ENCODE measurements around the gene AGAP1.

Gene AGAP1

DNA sequence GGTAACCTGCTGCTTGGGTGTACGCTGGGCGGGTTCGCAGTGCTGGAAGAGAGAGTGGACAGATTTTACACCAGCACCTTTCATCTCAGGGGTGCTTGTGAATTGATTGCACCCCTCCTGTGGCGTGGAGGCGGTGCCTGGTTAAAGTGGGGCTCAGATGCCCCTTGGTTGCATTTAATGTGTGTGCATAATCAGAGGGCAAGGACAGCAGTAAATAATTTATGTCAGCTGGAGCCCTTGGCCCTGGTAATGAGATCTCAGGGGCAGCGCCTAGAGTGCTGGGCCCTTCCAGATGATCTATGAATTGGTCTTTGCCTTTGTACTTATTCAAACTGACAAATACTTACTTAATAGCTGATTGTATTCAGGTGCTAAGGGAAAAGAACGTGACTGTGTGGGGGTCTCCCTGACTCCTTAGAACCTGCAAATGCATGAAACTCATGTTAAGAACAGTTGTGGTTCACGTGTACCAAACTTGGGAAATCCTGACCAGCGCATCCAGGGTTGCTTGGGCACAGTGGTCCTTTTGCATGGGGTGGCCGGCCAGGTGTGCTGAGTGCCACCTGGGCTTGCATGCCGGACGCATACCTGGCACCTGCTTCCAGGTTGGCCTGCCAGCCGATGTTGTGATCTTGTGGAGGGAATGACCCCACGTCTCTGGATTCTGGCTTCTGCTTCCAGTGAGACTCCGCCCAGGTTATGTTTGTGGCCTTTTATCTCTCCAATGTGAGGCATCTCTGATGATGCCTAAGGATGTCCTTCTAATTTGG is 118.5 kb downstream of the AGAP1 start:
- no peak for DNase-seq

- no peak for DNase-seq
Observed at GRCh38 chr2:235613649-235614048, 119.8 kb downstream of the AGAP1 start.

- DNase-seq = no peak
Observed at GRCh38 chr2:235614176-235614860, 120.5 kb downstream of the AGAP1 start.

DNA sequence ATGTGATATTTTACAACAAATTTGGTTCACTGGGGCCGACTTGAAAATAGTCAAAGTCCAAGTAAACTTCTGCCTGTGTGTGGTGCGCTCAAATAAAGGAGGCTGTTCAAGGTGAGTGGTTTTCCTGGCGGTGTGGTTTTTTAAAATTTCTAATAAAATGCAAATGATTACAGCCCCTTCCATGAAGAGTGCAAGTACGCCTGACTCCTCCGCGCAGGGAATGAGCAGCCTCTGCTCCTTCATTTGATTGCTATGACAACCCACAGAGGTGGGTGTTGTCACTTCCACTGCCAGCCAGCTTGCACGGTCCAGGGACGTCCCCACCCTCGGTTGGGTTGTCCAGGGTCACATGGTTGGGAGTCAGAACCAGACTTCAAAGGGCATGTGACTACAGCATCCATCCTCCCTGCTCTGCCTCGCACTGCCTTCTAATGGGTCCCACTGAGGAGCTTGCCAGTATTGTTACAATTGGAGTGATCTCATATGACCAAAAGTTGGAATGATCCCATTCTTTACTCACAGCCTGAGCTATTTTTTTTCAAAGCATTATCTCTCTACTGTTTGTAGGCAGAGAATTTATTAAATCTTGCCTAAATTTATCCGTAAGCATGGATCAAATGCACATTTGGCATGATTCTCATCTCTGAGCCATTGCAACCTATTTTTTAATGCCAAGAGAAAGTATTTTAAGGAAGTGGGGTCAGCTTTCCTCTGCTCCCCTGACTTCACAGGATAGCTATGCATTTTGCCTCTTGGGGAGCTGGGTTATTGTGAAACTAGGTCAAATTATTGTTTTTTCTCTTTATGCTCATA is 121.3 kb downstream of the AGAP1 start:
- DNase-seq = no peak

DNA sequence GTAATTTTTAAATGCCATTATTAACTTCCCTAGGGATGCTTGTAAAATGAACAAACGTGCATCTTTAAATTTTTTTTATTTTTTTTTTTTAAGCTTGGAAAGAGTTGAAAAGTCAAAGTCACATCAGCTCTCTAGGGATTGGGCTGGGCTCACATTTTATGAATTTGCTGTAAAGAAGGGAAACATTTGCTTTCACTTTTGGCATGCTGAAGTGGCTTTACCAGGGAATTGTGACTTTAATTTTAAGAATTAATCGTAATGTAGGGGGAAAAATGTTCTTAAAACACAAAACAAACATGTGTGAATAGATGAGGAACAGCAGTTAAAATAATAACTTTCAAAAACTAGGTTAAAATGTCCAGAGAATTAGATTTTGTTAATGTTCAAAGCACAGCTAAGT is 123.0 kb downstream of the AGAP1 start:
- DNase-seq = no peak

DNA sequence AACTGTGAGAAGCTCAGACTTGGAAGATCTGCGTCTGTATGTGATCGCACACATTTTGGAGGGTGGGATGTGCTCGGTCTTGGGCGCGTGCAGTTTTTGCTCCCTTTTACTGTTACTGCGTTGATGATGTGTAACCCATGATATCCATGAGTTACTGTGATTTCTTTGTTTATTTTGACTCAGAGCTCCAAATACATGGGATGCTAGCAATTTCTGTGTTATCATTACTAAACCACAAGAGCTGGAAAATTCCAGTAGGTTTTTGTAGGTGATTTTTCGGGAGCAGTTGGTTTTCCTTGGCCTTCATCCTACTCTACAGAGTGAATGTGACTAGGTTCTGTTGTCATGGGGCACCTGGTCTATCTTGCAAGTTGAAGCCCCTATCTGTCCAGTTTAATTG is 124.2 kb downstream of the AGAP1 start:
- DNase-seq = no peak

- DNase-seq = no peak
Observed at GRCh38 chr2:235619544-235619943, 125.7 kb downstream of the AGAP1 start.

GRCh38 chr2:235621736-235622135 is 127.9 kb downstream of the AGAP1 start:
- DNase-seq = no peak

DNA sequence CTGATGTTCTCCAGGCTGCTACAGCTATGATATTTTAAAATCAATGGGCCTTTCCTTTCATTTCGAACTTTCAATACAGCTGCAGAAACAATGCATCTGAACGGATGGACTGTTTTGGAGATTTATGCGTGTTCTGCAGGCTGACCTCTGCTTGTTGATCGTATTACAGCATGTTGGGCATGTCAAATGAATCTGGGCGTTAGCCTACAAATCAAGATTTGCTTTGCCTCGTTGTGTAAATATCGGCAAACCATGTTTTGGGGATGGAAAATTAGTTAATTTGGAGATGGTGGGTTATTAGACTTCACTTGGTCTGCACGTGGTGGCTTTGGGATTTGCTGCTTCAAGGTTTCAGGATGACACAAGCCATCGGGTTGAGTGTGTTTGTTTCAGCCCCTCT is 129.3 kb downstream of the AGAP1 start:
- DNase-seq = no peak

DNA sequence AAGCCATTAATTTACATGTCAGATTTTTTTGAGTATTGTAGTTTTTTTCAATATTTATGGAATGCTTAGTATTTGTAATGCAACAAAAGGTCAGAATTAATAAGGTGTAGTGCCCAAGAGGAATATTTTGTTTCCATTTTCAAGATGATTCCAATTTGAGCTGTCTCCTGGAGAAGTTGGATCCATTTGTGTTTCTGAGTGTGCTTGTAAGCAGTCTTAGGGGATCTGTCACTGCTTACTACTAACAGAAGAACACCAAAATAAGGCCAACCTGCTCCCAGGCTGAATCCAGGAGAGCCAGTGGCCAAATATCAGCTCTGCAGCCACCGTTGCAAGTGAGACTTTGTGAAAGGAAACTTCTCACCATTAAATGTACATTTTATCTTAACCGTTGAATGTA is 129.9 kb downstream of the AGAP1 start:
- no peak for DNase-seq

- no peak for DNase-seq
Observed at GRCh38 chr2:235626658-235627057, 132.8 kb downstream of the AGAP1 start.

DNA sequence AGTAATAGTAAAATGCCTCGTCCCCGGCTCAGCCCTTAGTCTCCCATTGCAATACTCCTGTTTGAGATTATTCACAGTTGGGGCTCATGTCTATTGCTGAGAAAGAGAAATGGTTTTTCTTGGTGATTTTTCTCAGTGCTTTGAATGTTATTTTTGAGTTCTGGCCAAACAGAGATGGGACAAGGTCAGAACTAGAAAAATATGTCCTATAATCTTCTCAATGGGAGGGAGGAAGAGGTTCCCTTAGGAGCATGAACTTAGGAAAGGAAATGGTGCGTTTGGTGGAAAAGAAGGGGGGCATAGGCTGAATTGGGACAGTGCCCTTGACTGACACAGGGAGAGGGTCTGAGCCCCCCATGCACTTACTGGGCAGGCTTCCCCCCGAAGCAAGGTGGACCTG is 133.8 kb downstream of the AGAP1 start:
- no peak for DNase-seq

DNA sequence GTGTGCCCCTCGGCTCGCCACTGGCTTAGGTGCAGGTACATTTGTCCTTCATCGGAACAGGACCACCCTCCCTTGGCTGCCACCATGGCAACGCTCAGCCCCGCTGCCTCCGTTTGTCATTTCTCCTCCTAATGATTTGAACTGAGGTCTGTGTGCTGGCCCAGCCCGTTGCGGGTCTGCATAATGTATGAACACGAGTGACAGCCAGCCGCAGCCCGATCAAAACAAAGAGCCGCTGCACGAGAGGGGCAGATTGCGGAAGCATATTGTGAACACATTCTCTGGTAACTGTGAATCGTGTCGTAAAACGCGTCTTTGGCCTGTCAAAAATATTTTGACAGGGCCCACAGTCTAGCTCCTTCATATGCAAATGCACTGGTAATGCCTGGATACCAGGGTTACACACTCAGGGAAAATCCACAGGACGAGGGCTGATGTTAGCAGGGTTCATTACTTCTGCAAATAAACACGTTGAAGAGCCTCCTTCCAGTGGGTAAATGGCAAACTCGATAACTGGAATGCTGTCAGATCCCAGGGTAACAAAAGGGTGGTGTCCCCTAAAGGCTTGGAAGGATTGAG is 137.0 kb downstream of the AGAP1 start:
- DNase-seq = no peak

DNA sequence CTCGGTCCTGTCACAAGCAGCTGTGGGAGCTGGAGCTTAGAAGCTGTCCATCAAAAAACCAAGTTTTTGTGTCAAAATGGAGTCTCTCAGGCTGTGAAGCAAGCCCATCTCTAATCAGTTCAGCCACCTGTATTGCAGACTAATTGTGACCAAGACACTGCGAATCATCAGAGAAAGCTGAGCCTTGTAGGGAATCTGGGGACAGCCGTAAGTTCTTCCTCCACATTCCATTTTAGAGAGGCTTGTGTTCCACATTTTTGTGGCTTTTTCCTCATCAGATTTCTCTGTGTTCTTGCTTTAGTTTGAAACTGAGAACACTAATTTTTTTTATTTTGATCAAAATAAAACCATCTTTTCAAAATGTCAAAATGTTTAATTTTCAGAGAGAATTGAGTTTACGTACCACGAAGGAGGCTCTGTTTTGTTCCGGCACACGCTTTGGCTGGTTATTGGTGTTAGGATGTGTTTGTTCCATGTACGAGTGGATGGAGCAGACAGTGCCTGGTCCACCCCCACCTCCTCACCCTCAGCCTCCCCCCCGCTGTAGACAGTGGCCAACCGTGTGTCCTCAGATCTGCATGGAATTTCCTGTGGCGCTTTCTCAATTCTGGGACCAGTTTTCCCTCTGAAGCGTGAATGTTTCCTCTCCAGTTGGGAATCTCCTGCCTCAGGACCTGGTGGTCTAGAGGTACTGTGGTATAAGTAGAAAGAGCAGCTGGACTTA is 140.8 kb downstream of the AGAP1 start:
- DNase-seq = no peak

DNA sequence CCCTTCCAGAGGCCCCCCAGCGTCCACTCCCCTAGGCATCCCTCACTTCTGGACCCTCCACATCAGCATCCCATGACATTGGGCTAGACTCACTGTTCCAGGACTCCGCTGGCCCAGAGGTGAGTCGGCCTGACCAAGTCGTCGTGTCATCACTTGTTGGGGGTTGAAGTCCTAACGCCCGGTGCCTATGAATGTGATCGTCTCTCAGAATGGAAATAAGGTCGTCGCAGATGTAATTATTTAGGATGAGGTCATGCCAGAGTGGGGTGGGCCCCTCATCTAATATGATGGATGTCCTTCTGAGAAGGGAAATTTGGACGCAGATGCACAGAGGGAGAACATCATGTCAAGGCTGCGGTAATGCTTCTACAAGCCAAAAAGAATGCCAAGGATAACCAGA is 142.7 kb downstream of the AGAP1 start:
- no peak for DNase-seq

GRCh38 chr2:235637896-235638295 is 144.1 kb downstream of the AGAP1 start:
- DNase-seq = no peak

- DNase-seq = no peak
Observed at GRCh38 chr2:235638541-235639427, 144.9 kb downstream of the AGAP1 start.

DNA sequence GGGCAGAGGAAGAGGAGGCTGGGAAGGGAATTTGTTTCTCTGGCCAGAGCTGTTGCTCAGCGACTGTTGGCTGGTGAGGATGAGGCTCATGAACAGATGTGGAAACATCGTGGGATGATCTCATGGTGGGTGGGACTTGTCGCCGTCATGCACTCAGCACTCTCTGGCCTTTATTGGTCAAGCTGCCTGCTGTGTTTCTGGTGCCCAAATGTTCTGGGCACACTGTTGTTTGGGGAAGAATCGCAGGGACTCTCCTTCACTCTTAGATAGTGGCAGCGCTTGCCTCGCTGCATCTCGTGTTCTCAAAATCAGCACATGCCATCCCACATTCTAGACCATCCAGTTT is 145.6 kb downstream of the AGAP1 start:
- DNase-seq = no peak

DNA sequence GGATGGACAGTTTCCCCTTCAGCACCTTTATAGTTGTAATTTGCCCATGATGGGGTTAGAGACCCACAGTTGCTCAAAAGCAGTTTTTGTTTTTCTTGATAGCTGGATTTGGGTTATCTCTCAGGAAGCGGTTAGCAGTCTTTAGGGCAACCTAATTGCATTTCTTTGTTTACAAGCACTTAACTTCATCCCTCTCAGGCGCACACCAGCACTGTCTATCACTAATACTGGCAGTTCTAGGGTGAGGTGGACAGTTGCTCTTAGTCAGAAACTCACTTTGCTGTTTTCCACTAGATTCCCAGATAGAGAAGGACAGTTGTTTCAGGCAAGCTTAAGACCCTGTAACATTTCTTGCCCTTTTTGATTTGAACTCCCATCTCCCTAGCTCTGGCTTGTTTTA is 146.0 kb downstream of the AGAP1 start:
- no peak for DNase-seq

DNA sequence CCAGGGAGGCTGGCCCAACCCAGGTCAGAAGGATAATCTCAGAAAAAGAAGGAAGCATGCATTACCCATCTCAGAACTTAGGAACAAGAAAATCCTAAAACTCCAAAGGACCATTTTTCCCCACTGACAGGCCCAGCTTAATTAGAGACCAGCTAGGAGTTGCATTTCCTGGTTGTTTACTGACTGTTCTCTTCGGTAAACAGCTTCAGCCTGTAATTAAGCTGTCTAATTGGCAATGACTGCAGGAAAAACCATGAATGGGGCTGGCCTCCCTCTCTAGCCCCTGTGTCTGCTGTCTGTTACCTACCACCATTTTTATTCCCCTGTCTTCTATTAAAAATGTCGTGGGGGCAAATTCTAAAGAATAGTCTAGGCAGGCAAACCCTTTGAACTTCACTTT is 146.5 kb downstream of the AGAP1 start:
- DNase-seq = no peak

GRCh38 chr2:235640926-235641723 is 147.3 kb downstream of the AGAP1 start:
- DNase-seq = no peak

Measured in activated CD4-positive, alpha-beta T cell treated with anti-CD3 and anti-CD28 coated beads, Interleukin-2, Interleukin-6, amounts not matched to agents 100 ng/mL and 50 ng/mL, durations not matched to agents 16 hours and 8 hours (primary cell).